IMR-90 (cell line): ENCODE data around the gene ARNT2. TPM values are rescaled to one million over a fixed set of nuclear protein-coding genes. Genes with fewer than 3 reads are reported as not detected.

Experiments used
- ATAC-seq: fragments of 200-7000 bp; cut with Tn5 transposase; 2 replicates; pipeline ENCODE4 v1.9.1; 2020; ENCODE audit warnings: low read depth, mild to moderate bottlenecking, moderate library complexity
- BruUV-seq: library from RNA; stranded (reverse); fragments of 400-500 nt; replicated peaks from 2 replicates; lab custom pipeline; 2021; lab: Mats Ljungman, UMichigan
- CTCF ChIA-PET: fragments of 300-600 bp; formaldehyde crosslinking; extraction: SDS; loops from one replicate; lab custom pipeline; 2021; ENCODE audit warnings: antibody characterized with exemption; lab: Yijun Ruan, JAX
- POLR2A ChIA-PET: fragments of 300-600 bp; sonication (Branson Sonifier 250); formaldehyde crosslinking; loops from one replicate; lab custom pipeline; 2022; ENCODE audit warnings: antibody characterized with exemption; ENCODE audit not compliant: unreplicated experiment; lab: Charles Lee
- DNase-seq: peaks from one replicate; pipeline ENCODE4 v3.0.0; 2013
- H2AFZ ChIP-seq: replicated peaks from 2 replicates; pipeline ENCODE3; 2013; ENCODE audit warnings: low read length, mild to moderate bottlenecking; ENCODE audit not compliant: poor library complexity
- H2AK5ac ChIP-seq: 2 replicates; pipeline ENCODE4 v1.6.1; 2013; ENCODE audit warnings: low read depth, low read length, inconsistent platforms
- H2AK9ac ChIP-seq: replicated peaks from 2 replicates; pipeline ENCODE3; 2013; ENCODE audit warnings: mild to moderate bottlenecking, low read depth, low read length, moderate library complexity; ENCODE audit not compliant: poor library complexity
- H2BK120ac ChIP-seq: 2 replicates; pipeline ENCODE4 v1.6.1; 2013; ENCODE audit warnings: low read depth, low read length, inconsistent platforms
- H2BK15ac ChIP-seq: 3 replicates; pipeline ENCODE4 v1.6.1; 2013; ENCODE audit warnings: low read depth, low read length, inconsistent platforms
- H2BK20ac ChIP-seq: 2 replicates; pipeline ENCODE4 v1.6.1; 2013; ENCODE audit warnings: low read depth, mild to moderate bottlenecking, inconsistent platforms, low read length, moderate library complexity
- H2BK5ac ChIP-seq: 2 replicates; pipeline ENCODE4 v1.6.1; 2013; ENCODE audit warnings: mild to moderate bottlenecking, low read depth, low read length, inconsistent platforms; ENCODE audit not compliant: poor library complexity, severe bottlenecking
- H3K14ac ChIP-seq: replicated peaks from 2 replicates; pipeline ENCODE4 v1.6.1; 2013; ENCODE audit warnings: low read depth, low read length, inconsistent platforms
- H3K18ac ChIP-seq: 2 replicates; pipeline ENCODE4 v1.6.1; 2013; ENCODE audit warnings: low read depth, low read length, control low read depth
- H3K23ac ChIP-seq: 2 replicates; pipeline ENCODE4 v1.6.1; 2013; ENCODE audit warnings: low read depth, low read length, inconsistent platforms
- H3K27ac ChIP-seq: 2 replicates; pipeline ENCODE4 v1.5.1; 2013; ENCODE audit warnings: mild to moderate bottlenecking, control low read depth, low read length; ENCODE audit not compliant: insufficient read depth
- H3K27me3 ChIP-seq: 2 replicates; pipeline ENCODE4 v1.6.1; 2013; ENCODE audit warnings: low read length; ENCODE audit not compliant: control insufficient read depth, insufficient read depth
- H3K36me3 ChIP-seq: 2 replicates; pipeline ENCODE4 v1.6.1; 2013; ENCODE audit warnings: low read length, mixed read lengths; ENCODE audit not compliant: control insufficient read depth, insufficient read depth
- H3K4ac ChIP-seq: 2 replicates; pipeline ENCODE4 v1.6.1; 2013; ENCODE audit warnings: low read depth, low read length, inconsistent platforms
- H3K4me1 ChIP-seq: 2 replicates; pipeline ENCODE4 v1.6.1; 2013; ENCODE audit warnings: low read length, mixed read lengths; ENCODE audit not compliant: control insufficient read depth, insufficient read depth
- H3K4me2 ChIP-seq: 2 replicates; pipeline ENCODE4 v1.6.1; 2013; ENCODE audit warnings: low read depth, mild to moderate bottlenecking, control low read depth, low read length, moderate library complexity
- H3K4me3 ChIP-seq: 2 replicates; pipeline ENCODE4 v1.5.1; 2013; ENCODE audit warnings: low read depth, mild to moderate bottlenecking, control low read depth, low read length, moderate library complexity; ENCODE audit not compliant: insufficient read depth
- H3K56ac ChIP-seq: 2 replicates; pipeline ENCODE4 v1.6.1; 2013; ENCODE audit warnings: low read length, inconsistent platforms; ENCODE audit not compliant: insufficient read depth; ENCODE audit errors: extremely low read depth
- H3K79me1 ChIP-seq, 2 experiments: 2 replicates each; pipeline ENCODE4 v1.6.1; 2013; ENCODE audit warnings: low read length in 2 of 2, inconsistent platforms in 1 of 2, low read depth in 1 of 2
- H3K9ac ChIP-seq: 2 replicates; pipeline ENCODE4 v1.6.1; 2013; ENCODE audit warnings: low read depth, low read length, control low read depth
- H3K9me1 ChIP-seq: 2 replicates; pipeline ENCODE4 v1.6.1; 2013; ENCODE audit warnings: low read length, inconsistent platforms; ENCODE audit not compliant: insufficient read depth
- H3K9me3 ChIP-seq: 2 replicates; pipeline ENCODE4 v1.6.1; 2013; ENCODE audit warnings: low read length; ENCODE audit not compliant: control insufficient read depth, insufficient read depth
- H4K20me1 ChIP-seq: 2 replicates; pipeline ENCODE4 v1.6.1; 2013; ENCODE audit warnings: low read length, inconsistent platforms; ENCODE audit not compliant: insufficient read depth
- H4K5ac ChIP-seq: 2 replicates; pipeline ENCODE4 v1.6.1; 2013; ENCODE audit warnings: mild to moderate bottlenecking, low read depth, low read length, control low read depth
- H4K8ac ChIP-seq, 2 experiments: 2 replicates each; pipeline ENCODE4 v1.6.1; 2013; ENCODE audit warnings: low read depth in 2 of 2, low read length in 2 of 2, control low read depth in 1 of 2, inconsistent platforms in 1 of 2
- H4K91ac ChIP-seq: 2 replicates; pipeline ENCODE4 v1.6.1; 2013; ENCODE audit warnings: low read depth, low read length, inconsistent platforms; ENCODE audit not compliant: insufficient read depth
- BHLHE40 ChIP-seq: fragments of 150-350 bp; IDR thresholded peaks from 2 replicates; pipeline ENCODE4 v1.6.1; 2016; ENCODE audit warnings: mild to moderate bottlenecking, low read depth, low read length
- CEBPB ChIP-seq: IDR thresholded peaks from 2 replicates; pipeline ENCODE4 v1.6.1; 2012; ENCODE audit warnings: low read depth, low read length, improper control_type of control experiment
- CHD1 ChIP-seq: IDR thresholded peaks from 2 replicates; pipeline ENCODE4 v1.6.1; 2012; ENCODE audit warnings: low read depth, low read length, improper control_type of control experiment
- ELK1 ChIP-seq: fragments of 150-350 bp; IDR thresholded peaks from 2 replicates; pipeline ENCODE4 v1.6.1; 2016; ENCODE audit warnings: low read depth, mild to moderate bottlenecking, low read length, moderate library complexity, borderline replicate concordance
- FOS ChIP-seq: fragments of 150-350 bp; IDR thresholded peaks from 2 replicates; pipeline ENCODE4 v1.6.1; 2016; ENCODE audit warnings: low read depth, low read length
- MAFK ChIP-seq: IDR thresholded peaks from 2 replicates; pipeline ENCODE4 v1.6.1; 2012; ENCODE audit warnings: low read depth, low read length, improper control_type of control experiment
- MAZ ChIP-seq: IDR thresholded peaks from 2 replicates; pipeline ENCODE4 v1.6.1; 2012; ENCODE audit warnings: low read depth, mild to moderate bottlenecking, low read length, improper control_type of control experiment, moderate library complexity, borderline replicate concordance
- MXI1 ChIP-seq: IDR thresholded peaks from 2 replicates; pipeline ENCODE4 v1.6.1; 2012; ENCODE audit warnings: low read depth, mild to moderate bottlenecking, low read length, moderate library complexity, borderline replicate concordance
- NFE2L2 ChIP-seq: fragments of 150-350 bp; IDR thresholded peaks from 2 replicates; pipeline ENCODE4 v1.6.1; 2016; ENCODE audit warnings: low read depth, mild to moderate bottlenecking, low read length
- RAD21 ChIP-seq: IDR thresholded peaks from 2 replicates; pipeline ENCODE4 v1.6.1; 2012; ENCODE audit warnings: low read length, improper control_type of control experiment
- RCOR1 ChIP-seq: IDR thresholded peaks from 2 replicates; pipeline ENCODE4 v1.6.1; 2012; ENCODE audit warnings: mild to moderate bottlenecking, low read length, improper control_type of control experiment; ENCODE audit not compliant: insufficient replicate concordance
- RFX5 ChIP-seq: IDR thresholded peaks from 2 replicates; pipeline ENCODE4 v1.8.0; 2012; ENCODE audit warnings: low read depth, mild to moderate bottlenecking, low read length, moderate library complexity
- SMC3 ChIP-seq: fragments of 150-350 bp; IDR thresholded peaks from 2 replicates; pipeline ENCODE4 v1.6.1; 2016; ENCODE audit warnings: low read depth, mild to moderate bottlenecking, antibody characterized with exemption, low read length, moderate library complexity
- WGBS, 2 experiments: methylation state at CpG; one replicate each; pipeline versions ENCODE4 v1.1.5 to v1.1.7; 2013; ENCODE audit warnings: missing lambda C conversion rate in 2 of 2; ENCODE audit not compliant: insufficient read length in 1 of 2; ENCODE audit errors: extremely low coverage in 2 of 2; 5-methylcytosine and 5-hydroxymethylcytosine counted together
- dilution Hi-C: fragments of 300-500 bp; cut with HindIII; formaldehyde crosslinking; loops from one replicate; pipeline ENCODE4 v1.14.3; 2018; ENCODE audit warnings: low sequenced_read_pairs; ENCODE audit not compliant: unreplicated experiment
- in situ Hi-C: fragments of 300-500 bp; cut with MboI; formaldehyde crosslinking; loops from 3 replicates; pipeline ENCODE4 v1.14.3; 2019; ENCODE audit warnings: low sequenced_read_pairs, inconsistent platforms, mixed read lengths
- intact Hi-C: fragments of 100-400 bp; cut with micrococcal nuclease; formaldehyde crosslinking; loops from 2 replicates; pipeline ENCODE4 v1.10.0; 2022
- polyA plus RNA-seq, 3 experiments: library from polyadenylated mRNA; depleted of rRNA; stranded (reverse); fragments of >200 nt; gene quantifications; 2 replicates each; pipeline ENCODE4 v1.2.3, GENCODE V29; 2012; ENCODE audit warnings: low replicate concordance in 1 of 3
- total RNA-seq: library from RNA; depleted of rRNA; stranded (reverse); fragments of >200 nt; gene quantifications from 2 replicates; pipeline ENCODE4 v1.2.3, GENCODE V29; 2012
- TF ChIP-seq, protein P1 (sequence below): fragments of 150-350 bp; IDR thresholded peaks from 2 replicates; pipeline ENCODE4 v1.6.1; 2017; ENCODE audit warnings: mild to moderate bottlenecking, antibody characterized with exemption, low read length, low read depth
- TF ChIP-seq, protein P2 (sequence below): conservative IDR thresholded peaks from 2 replicates; pipeline ENCODE4 v1.5.1; 2012; ENCODE audit warnings: mild to moderate bottlenecking, low read depth, low read length, improper control_type of control experiment

Gene ARNT2
- total and polyA plus RNA-seq, 2 of the 4 experiments (the other 2 are of a cell fraction) = 18.2 to 19.0 TPM

DNA sequence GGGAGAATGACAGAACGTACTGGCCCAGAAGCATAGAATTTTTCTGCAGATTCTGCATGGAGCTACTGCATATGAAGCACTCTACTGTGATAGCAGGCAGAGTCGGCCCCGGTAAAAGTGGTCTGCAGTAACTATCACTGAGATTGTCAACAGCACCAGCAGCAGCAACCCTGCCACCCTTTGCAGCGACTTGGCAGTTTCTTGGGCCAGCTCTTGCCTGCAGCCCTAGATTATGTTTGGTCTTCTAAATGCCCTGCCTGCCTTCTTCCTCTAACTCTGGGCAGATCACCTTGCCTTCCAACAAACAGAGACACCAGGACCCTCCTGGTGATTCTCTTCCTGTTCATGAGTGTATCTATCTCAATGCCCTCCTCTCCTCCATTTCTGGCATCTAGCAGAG, 161.8 kb downstream of the ARNT2 start:
- peaks cover 8 to 24% of the 10 kb centered on the region in 2 experiments; a peak in 3 of 4 replicates for H3K79me1 ChIP-seq
- peak overlapping the region; percentile 50; the same call in 1 of the 3 replicates for H2BK15ac ChIP-seq
- CTCF ChIA-PET = interaction anchor here (1.1 to 4.1 kb wide), 4 partner anchors 53 to 210 kb away, joined by 3 to 50 read pairs (median 15); no protein-coding TSS in a partner anchor
- no peak overlapping the region for H3K23ac ChIP-seq
- H3K4ac ChIP-seq = peak overlapping the region; percentile 26; the same call in 1 of the 2 replicates
- H4K8ac ChIP-seq = peak overlapping the region in 1 of 2 experiments; percentile 9; a peak in 1 of 4 replicates
- peaks cover 17% of the 10 kb centered on the region for H3K4me1 ChIP-seq
- intact Hi-C loops (loop anchor here (2.0 to 5.0 kb wide), 2 partner anchors 129 to 406 kb away; partner anchors contain the start of gene ABHD17C), dilution Hi-C loops (no loop called here), in situ Hi-C loops (loop anchor here (5.0 kb wide), 3 partner anchors 109 to 406 kb away; partner anchors contain the start of gene CEMIP)
- H3K14ac ChIP-seq = no peak overlapping the region
- DNase-seq (no peak), ATAC-seq (no peak)
- H2AK9ac ChIP-seq = peak overlapping the region; percentile 65
- no peak overlapping the region for H2BK5ac ChIP-seq
- peak overlapping the region; percentile 96 for H2BK120ac ChIP-seq
- peak overlapping the region; percentile 22; the same call in 1 of the 2 replicates for H3K18ac ChIP-seq
- no peaks in the 10 kb centered on the region for H3K9me3 ChIP-seq
- H3K56ac ChIP-seq = no peak overlapping the region
- no peaks in the 10 kb centered on the region for H3K27me3 ChIP-seq
- no peak overlapping the region for H3K4me3 ChIP-seq
- POLR2A ChIA-PET = interaction anchor here (0.9 kb wide), 1 partner anchor 129 kb away, joined by 3 read pairs; the partner anchor contains the start of gene ABHD17C
- H4K5ac ChIP-seq = peak overlapping the region; percentile 32
- H2AFZ ChIP-seq = no peak overlapping the region
- no peak overlapping the region for H3K4me2 ChIP-seq
- H3K36me3 ChIP-seq = peaks cover 31% of the 10 kb centered on the region
- peak overlapping the region; percentile 88 for H2AK5ac ChIP-seq
- BruUV-seq = no TSS peak
- H4K91ac ChIP-seq = peak overlapping the region; percentile 85
- H3K27ac ChIP-seq = no peak overlapping the region
- no peaks in the 10 kb centered on the region for H4K20me1 ChIP-seq
- H2BK20ac ChIP-seq = peak overlapping the region; percentile 78; the same call in 1 of the 2 replicates
- peaks cover 18% of the 10 kb centered on the region for H3K9me1 ChIP-seq
- no peak overlapping the region for H3K9ac ChIP-seq
- 100% methylated on average over 1 of the region's 4 CpGs; no CpG with 5 or more reads in 1 of the 2 experiments for WGBS, 2 experiments
- no peak for TF ChIP-seq CEBPB
- no peak for TF ChIP-seq FOS
- no peak for TF ChIP-seq RFX5
- TF ChIP-seq MAZ = no peak
- TF ChIP-seq, protein P1, sequence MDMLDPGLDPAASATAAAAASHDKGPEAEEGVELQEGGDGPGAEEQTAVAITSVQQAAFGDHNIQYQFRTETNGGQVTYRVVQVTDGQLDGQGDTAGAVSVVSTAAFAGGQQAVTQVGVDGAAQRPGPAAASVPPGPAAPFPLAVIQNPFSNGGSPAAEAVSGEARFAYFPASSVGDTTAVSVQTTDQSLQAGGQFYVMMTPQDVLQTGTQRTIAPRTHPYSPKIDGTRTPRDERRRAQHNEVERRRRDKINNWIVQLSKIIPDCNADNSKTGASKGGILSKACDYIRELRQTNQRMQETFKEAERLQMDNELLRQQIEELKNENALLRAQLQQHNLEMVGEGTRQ = no peak
- TF ChIP-seq MAFK = no peak
- no peak for TF ChIP-seq SMC3
- TF ChIP-seq BHLHE40 = no peak
- TF ChIP-seq ELK1 = no peak
- TF ChIP-seq MXI1 = no peak
- TF ChIP-seq CHD1 = no peak
- TF ChIP-seq, protein P2, sequence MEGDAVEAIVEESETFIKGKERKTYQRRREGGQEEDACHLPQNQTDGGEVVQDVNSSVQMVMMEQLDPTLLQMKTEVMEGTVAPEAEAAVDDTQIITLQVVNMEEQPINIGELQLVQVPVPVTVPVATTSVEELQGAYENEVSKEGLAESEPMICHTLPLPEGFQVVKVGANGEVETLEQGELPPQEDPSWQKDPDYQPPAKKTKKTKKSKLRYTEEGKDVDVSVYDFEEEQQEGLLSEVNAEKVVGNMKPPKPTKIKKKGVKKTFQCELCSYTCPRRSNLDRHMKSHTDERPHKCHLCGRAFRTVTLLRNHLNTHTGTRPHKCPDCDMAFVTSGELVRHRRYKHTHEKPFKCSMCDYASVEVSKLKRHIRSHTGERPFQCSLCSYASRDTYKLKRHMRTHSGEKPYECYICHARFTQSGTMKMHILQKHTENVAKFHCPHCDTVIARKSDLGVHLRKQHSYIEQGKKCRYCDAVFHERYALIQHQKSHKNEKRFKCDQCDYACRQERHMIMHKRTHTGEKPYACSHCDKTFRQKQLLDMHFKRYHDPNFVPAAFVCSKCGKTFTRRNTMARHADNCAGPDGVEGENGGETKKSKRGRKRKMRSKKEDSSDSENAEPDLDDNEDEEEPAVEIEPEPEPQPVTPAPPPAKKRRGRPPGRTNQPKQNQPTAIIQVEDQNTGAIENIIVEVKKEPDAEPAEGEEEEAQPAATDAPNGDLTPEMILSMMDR = no peak
- TF ChIP-seq RCOR1 = no peak
- TF ChIP-seq NFE2L2 = no peak
- TF ChIP-seq RAD21 = no peak
